HL-60 (cell line): Measurements from ENCODE around the gene TTN.

Source experiments
- DNase-seq, 2 experiments: peaks; one replicate each; pipeline ENCODE4 v3.0.0-alpha.2; 2010 to 2020; ENCODE audit warnings: low read depth in 1 of 2, low spot score in 1 of 2
- H3K27ac ChIP-seq: fragments of 250-450 bp; sonication (Bioruptor Pico); replicated peaks from 2 replicates; pipeline ENCODE4 v1.5.1; 2020; ENCODE audit warnings: mild to moderate bottlenecking, moderate library complexity
- H3K27me3 ChIP-seq: fragments of 250-450 bp; sonication (Bioruptor Pico); 2 replicates; pipeline ENCODE4 v1.5.1; 2021; ENCODE audit warnings: mild to moderate bottlenecking, moderate library complexity; ENCODE audit not compliant: insufficient read depth, poor library complexity, severe bottlenecking
- H3K4me3 ChIP-seq: replicated peaks from 2 replicates; pipeline ENCODE4 v1.5.1; 2011; ENCODE audit warnings: mild to moderate bottlenecking, control low read depth, low read length; ENCODE audit not compliant: insufficient read depth
- CTCF ChIP-seq: IDR thresholded peaks from one replicate; pipeline ENCODE4 v1.5.1; 2011; ENCODE audit warnings: low read length, control low read depth, inconsistent platforms; ENCODE audit not compliant: insufficient read depth
- GABPA ChIP-seq: IDR thresholded peaks from 2 replicates; pipeline ENCODE4 v1.6.1; 2012; ENCODE audit warnings: low read depth
- POLR2AphosphoS5 ChIP-seq: IDR thresholded peaks from 2 replicates; pipeline ENCODE4 v1.6.1; 2012; ENCODE audit warnings: low read depth
- REST ChIP-seq: IDR thresholded peaks from 2 replicates; pipeline ENCODE4 v1.6.1; 2012; ENCODE audit warnings: low read depth; ENCODE audit not compliant: insufficient replicate concordance
- SPI1 ChIP-seq: IDR thresholded peaks from 2 replicates; pipeline ENCODE4 v1.6.1; 2012; ENCODE audit warnings: low read depth, mild to moderate bottlenecking, borderline replicate concordance

Gene TTN

GRCh38 chr2:178715366-178715765 lies 91.9 kb downstream of the TTN start:
- Histone ChIP-seq H3K27me3 (peaks cover 2% of the 10 kb centered on the region), H3K4me3 (no peak overlapping the region), H3K27ac (no peak overlapping the region)
- no peak for DNase-seq
- TF ChIP-seq SPI1 (no peak), POLR2AphosphoS5 (no peak), REST (no peak), CTCF (no peak), GABPA (no peak)

- Histone ChIP-seq H3K27ac (no peak overlapping the region), H3K27me3 (no peaks in the 10 kb centered on the region), H3K4me3 (no peak overlapping the region)
- TF ChIP-seq SPI1, result no peak
- no peak for TF ChIP-seq REST
- TF ChIP-seq POLR2AphosphoS5, result no peak
- no peak for TF ChIP-seq GABPA
- no peak for TF ChIP-seq CTCF
- DNase-seq, result no peak
Observed at GRCh38 chr2:178707476-178707875, 99.7 kb downstream of the TTN start.

GRCh38 chr2:178704876-178705275 lies 102.3 kb downstream of the TTN start:
- Histone ChIP-seq H3K27me3 (no peaks in the 10 kb centered on the region), H3K4me3 (no peak overlapping the region)

More at GRCh38 chr2:178704876-178705275, 102.3 kb downstream of the TTN start:
- TF ChIP-seq POLR2AphosphoS5 (no peak), SPI1 (no peak), GABPA (no peak), CTCF (no peak), REST (no peak)
- H3K27ac ChIP-seq, result no peak overlapping the region
- no peak for DNase-seq
